K562 (cell line): ENCODE data around the gene SNX27. TPM values are rescaled to one million over a fixed set of nuclear protein-coding genes. Genes with fewer than 3 reads are reported as not detected.

Experiments used
- ETV6 ChIP-seq, 3 experiments: fragments of 150-350 bp in 1 of 3; sonication (generic) in 1 of 3; formaldehyde crosslinking in 1 of 3; IDR thresholded peaks; 2 replicates each; pipeline versions ENCODE4 v1.6.1 to v1.8.0; 2014 to 2022; ENCODE audit warnings: borderline replicate concordance in 2 of 3, low read depth in 2 of 3, antibody characterized with exemption in 1 of 3, low read length in 1 of 3, mild to moderate bottlenecking in 1 of 3, missing genetic modification reagents in 1 of 3
- FIP1L1 ChIP-seq: fragments of 200-400 bp; formaldehyde crosslinking; IDR thresholded peaks from 2 replicates; pipeline ENCODE4 v1.6.1; 2018; ENCODE audit warnings: mild to moderate bottlenecking, low read depth, low read length; ENCODE audit not compliant: poor library complexity, severe bottlenecking
- KLF13 ChIP-seq: fragments of 450-650 bp; IDR thresholded peaks from 2 replicates; pipeline ENCODE4 v1.6.1; 2016; ENCODE audit warnings: missing genetic modification characterization, low read depth, mild to moderate bottlenecking, missing compliant biosample characterization, moderate library complexity, borderline replicate concordance
- MCM3 ChIP-seq: fragments of 450-650 bp; IDR thresholded peaks from 2 replicates; pipeline ENCODE4 v1.6.1; 2016
- ZNF140 ChIP-seq: fragments of 250-450 bp; sonication (Bioruptor Pico); IDR thresholded peaks from 2 replicates; pipeline ENCODE4 v1.8.0; 2021; ENCODE audit warnings: moderate library complexity, mild to moderate bottlenecking, inconsistent platforms
- polyA plus RNA-seq, 8 experiments: library from polyadenylated mRNA; depleted of rRNA in 4 of 8; stranded (reverse) in 5 of 8; unstranded in 3 of 8; fragments of >200 nt; fragmentation: Nextera tagmentation in 2 of 8; fragmentation: Illumina TruSeq in 1 of 8; extraction: Ambion mirVana in 2 of 8; extraction: Trizol in 1 of 8; gene quantifications; 2 replicates each; pipeline versions ENCODE4 v1.2.1 to v1.2.3, GENCODE V29; 2011 to 2014; ENCODE audit warnings: inconsistent platforms in 1 of 8, missing spikeins in 1 of 8
- total RNA-seq, 7 experiments: library from RNA; depleted of rRNA in 6 of 7; stranded (reverse); fragments of >200 nt in 6 of 7; fragmentation: Illumina TruSeq in 2 of 7; extraction: Trizol in 2 of 7; gene quantifications; 2 replicates each; pipeline versions ENCODE4 v1.2.1 to v1.2.3, GENCODE V29; 2011 to 2021; ENCODE audit warnings: low replicate concordance in 1 of 7
- TF ChIP-seq, protein P1 (sequence below): fragments of 200-800 bp; sonication (Bioruptor generic); IDR thresholded peaks from 2 replicates; pipeline ENCODE4 v1.6.1; 2016; ENCODE audit warnings: missing genetic modification characterization, missing compliant biosample characterization

Gene SNX27
- total and polyA plus RNA-seq, 9 of the 15 experiments (the other 6 are each of a cell fraction or from before 2014, with no cell fraction given): 4.5 to 18.7 (median 10.1) TPM

DNA sequence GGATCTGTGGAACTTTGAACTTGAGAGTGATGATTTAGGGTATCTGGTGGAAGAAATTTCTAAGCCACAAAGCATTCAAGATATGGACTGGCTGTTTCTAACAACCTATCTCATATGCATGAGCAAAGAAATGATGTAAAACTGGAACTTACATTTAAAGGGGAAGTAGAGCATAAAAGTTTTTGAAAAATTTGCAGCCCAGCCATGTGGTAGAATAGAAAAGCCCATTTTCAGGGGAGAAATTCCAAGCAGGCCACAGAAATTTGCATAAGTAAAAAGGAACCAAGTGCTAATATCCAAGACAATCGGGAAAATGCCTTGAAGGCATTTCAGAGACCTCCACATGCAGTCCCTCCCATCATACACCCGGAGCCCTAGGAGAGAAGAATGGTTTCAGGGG lies 125.2 kb downstream of the SNX27 start (continued):
- TF ChIP-seq, protein P1, sequence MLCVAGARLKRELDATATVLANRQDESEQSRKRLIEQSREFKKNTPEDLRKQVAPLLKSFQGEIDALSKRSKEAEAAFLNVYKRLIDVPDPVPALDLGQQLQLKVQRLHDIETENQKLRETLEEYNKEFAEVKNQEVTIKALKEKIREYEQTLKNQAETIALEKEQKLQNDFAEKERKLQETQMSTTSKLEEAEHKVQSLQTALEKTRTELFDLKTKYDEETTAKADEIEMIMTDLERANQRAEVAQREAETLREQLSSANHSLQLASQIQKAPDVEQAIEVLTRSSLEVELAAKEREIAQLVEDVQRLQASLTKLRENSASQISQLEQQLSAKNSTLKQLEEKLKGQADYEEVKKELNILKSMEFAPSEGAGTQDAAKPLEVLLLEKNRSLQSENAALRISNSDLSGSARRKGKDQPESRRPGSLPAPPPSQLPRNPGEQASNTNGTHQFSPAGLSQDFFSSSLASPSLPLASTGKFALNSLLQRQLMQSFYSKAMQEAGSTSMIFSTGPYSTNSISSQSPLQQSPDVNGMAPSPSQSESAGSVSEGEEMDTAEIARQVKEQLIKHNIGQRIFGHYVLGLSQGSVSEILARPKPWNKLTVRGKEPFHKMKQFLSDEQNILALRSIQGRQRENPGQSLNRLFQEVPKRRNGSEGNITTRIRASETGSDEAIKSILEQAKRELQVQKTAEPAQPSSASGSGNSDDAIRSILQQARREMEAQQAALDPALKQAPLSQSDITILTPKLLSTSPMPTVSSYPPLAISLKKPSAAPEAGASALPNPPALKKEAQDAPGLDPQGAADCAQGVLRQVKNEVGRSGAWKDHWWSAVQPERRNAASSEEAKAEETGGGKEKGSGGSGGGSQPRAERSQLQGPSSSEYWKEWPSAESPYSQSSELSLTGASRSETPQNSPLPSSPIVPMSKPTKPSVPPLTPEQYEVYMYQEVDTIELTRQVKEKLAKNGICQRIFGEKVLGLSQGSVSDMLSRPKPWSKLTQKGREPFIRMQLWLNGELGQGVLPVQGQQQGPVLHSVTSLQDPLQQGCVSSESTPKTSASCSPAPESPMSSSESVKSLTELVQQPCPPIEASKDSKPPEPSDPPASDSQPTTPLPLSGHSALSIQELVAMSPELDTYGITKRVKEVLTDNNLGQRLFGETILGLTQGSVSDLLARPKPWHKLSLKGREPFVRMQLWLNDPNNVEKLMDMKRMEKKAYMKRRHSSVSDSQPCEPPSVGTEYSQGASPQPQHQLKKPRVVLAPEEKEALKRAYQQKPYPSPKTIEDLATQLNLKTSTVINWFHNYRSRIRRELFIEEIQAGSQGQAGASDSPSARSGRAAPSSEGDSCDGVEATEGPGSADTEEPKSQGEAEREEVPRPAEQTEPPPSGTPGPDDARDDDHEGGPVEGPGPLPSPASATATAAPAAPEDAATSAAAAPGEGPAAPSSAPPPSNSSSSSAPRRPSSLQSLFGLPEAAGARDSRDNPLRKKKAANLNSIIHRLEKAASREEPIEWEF (CRISPR knock-in tag): no peak
- no peak for TF ChIP-seq ZNF140
- no peak for TF ChIP-seq MCM3
- no peak for TF ChIP-seq FIP1L1
- TF ChIP-seq ETV6 (IDR thresholded peaks at IDR 0.05; ENCODE audit: borderline replicate concordance in 1 of 2, low read depth in 2 of 2, low read length in 1 of 2): no peak
- no peak for TF ChIP-seq ETV6 (CRISPR knock-in tag; IDR thresholded peaks at IDR 0.05; ENCODE audit: borderline replicate concordance)
- no peak for TF ChIP-seq KLF13 (tag)
- TF ChIP-seq, all 486 proteins: peak for 0
